GM12874 (cell line): Measurements from ENCODE around the gene TMEM259.
A peak's percentile ranks its signal among the peaks of the same experiment; 100 is the strongest.

ENCODE experiments used
- TF ChIP-seq, protein P1 (sequence below): IDR thresholded peaks from 2 replicates; pipeline ENCODE4 v1.5.1; 2011; ENCODE audit warnings: low read depth, mild to moderate bottlenecking, control low read depth, low read length, moderate library complexity; ENCODE audit not compliant: insufficient read depth

Gene TMEM259

DNA sequence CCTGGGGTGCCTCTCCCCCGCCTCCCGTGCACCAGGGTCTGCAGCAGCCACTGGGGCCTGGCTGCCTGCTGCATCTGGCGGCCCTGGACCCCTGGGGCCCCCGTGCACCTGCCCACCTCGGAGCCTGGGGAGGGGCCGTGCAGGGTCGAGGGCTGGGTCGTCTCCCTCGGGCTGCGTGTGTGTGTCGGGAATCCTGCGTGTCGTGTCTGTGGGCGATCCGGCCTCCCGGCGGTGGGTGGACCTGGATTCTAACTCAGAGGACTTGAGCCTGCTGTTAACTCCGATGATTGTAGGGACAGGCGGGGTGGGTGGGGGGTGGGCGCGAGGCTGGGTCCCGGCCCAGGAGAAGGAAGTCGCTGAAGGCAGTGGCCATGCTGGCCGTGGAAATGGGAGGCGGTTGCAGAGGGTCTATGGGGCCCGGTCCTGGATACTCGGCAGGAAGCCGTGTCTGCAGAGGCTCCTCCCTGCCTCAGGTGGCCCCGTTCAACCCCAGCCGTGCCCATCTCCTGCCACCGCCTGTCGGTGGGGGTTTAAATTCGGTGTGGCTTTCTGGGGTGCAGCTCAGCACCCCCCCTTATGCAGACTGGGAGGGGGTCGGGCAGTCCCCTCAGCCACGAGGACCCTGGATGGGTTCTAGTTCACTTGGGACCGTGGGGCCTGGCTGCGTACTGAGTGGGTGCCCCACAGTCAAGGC lies 46.2 kb downstream of the TMEM259 start:
- TF ChIP-seq, protein P1, sequence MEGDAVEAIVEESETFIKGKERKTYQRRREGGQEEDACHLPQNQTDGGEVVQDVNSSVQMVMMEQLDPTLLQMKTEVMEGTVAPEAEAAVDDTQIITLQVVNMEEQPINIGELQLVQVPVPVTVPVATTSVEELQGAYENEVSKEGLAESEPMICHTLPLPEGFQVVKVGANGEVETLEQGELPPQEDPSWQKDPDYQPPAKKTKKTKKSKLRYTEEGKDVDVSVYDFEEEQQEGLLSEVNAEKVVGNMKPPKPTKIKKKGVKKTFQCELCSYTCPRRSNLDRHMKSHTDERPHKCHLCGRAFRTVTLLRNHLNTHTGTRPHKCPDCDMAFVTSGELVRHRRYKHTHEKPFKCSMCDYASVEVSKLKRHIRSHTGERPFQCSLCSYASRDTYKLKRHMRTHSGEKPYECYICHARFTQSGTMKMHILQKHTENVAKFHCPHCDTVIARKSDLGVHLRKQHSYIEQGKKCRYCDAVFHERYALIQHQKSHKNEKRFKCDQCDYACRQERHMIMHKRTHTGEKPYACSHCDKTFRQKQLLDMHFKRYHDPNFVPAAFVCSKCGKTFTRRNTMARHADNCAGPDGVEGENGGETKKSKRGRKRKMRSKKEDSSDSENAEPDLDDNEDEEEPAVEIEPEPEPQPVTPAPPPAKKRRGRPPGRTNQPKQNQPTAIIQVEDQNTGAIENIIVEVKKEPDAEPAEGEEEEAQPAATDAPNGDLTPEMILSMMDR: no peak

DNA sequence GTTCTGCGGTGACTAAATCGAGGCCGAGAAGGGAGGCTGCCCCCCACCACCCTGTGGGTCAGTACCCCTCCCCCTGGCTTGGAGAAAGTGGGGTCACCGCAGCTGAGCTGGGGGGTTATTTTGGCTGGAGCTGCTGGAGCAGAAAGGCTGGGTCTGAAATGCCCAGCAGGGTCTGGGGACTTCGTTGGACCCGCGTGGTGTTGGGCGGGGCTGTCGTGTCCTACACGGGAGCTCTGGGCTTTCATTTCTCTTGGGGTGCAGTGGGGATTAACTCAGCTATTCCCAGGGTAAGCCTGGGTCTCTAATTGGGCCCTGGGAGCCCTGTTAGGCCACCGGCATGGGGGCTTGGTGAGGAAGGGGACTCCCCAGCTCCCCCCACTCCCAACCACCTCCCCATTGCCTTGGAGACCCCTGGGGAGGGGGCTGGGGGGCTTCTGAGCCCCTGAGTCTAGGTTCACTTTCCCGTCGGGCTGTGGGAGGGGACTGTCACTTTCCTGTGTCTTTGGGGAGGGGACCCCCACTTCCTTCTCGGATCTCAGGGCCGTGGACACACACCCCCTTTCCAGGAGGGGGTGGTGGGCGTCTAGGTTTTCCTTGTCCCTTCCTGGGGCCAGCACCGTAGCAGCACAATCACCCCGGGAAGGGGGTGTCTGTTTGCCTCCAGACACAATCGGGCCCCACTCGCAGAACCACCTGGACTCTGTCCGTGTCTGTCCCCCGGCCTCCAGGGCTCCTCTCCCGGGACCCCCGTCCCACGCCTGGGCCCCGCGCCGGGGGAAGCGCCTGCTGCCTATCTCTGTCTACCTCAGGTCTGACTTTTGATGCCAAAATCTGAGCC lies 47.0 kb downstream of the TMEM259 start:
- TF ChIP-seq, protein P1: no peak

- TF ChIP-seq, protein P1: no peak
Observed at GRCh38 chr19:972281-972680, 48.6 kb downstream of the TMEM259 start.

GRCh38 chr19:971795-972194 lies 49.1 kb downstream of the TMEM259 start:
- TF ChIP-seq, protein P1: no peak

GRCh38 chr19:970695-971094 lies 50.2 kb downstream of the TMEM259 start:
- TF ChIP-seq, protein P1: peak; percentile 59

DNA sequence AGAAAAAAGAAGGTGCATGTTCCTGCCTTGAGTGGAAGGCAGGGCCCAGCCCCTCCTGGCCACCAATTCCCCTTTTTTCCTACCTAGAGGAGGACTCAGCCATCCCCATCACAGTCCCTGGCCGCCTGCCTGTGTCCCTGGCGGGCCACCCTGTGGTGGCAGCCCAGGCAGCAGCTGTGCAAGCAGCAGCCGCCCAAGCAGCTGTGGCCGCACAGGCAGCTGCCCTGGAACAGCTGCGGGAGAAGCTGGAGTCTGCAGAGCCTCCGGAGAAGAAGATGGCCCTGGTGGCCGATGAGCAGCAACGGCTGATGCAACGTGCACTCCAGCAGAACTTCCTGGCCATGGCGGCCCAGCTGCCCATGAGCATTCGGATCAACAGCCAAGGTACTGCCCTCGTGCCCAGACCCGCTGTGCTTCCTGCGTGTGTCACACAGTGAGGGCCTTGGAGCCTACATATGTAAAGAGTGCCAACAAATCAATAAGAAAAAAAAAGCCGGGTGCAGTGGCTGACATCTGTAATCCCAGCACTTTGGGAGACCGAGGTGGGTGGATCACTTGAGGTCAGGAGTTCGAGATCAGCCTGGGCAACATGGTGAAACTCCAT lies 54.3 kb downstream of the TMEM259 start:
- TF ChIP-seq, protein P1: no peak
